HFF-Myc (cell line): Measurements from ENCODE around the gene PCP2.

Experiments used
- DNase-seq: peaks from one replicate; pipeline ENCODE4 v3.0.0-alpha.2; 2011; ENCODE audit warnings: low read depth; ENCODE audit errors: extremely low read depth
- H3K4me3 ChIP-seq: replicated peaks from 2 replicates; pipeline ENCODE4 v1.5.1; 2011; ENCODE audit warnings: low read depth, mild to moderate bottlenecking, control low read depth, low read length
- CTCF ChIP-seq: IDR thresholded peaks from 2 replicates; pipeline ENCODE4 v1.5.1; 2012; ENCODE audit warnings: mild to moderate bottlenecking, low read depth, low read length, control low read depth; ENCODE audit errors: missing control alignments

Gene PCP2

GRCh38 chr19:7596211-7596937, 37.1 kb downstream of the PCP2 start:
- no peak for TF ChIP-seq CTCF
- H3K4me3 ChIP-seq: no peak overlapping the region
- no peak for DNase-seq

GRCh38 chr19:7595466-7596133, 37.9 kb downstream of the PCP2 start, which contains the start of gene CAMSAP3:
CAMSAP3 (plus strand) TSS chr19:7595863; CDS start chr19:7596003, 140 bp downstream.
- DNase-seq: peak; percentile 27
- no peak within 1 kb of the TSS for H3K4me3 ChIP-seq
- TF ChIP-seq CTCF: no peak

- H3K4me3 ChIP-seq: no peak overlapping the region
- TF ChIP-seq CTCF: no peak
- no peak for DNase-seq
These were observed 43.3 kb downstream of the PCP2 start for GRCh38 chr19:7590256-7590655.

- H3K4me3 ChIP-seq: no peak overlapping the region
- no peak for TF ChIP-seq CTCF
- DNase-seq: no peak
These were observed 43.7 kb downstream of the PCP2 start for GRCh38 chr19:7589822-7590221.

- H3K4me3 ChIP-seq: no peak overlapping the region
- DNase-seq: no peak
- TF ChIP-seq CTCF: no peak
These were observed 51.1 kb downstream of the PCP2 start for GRCh38 chr19:7582446-7582845.
